Type B pancreatic cell (in vitro differentiated cells): ENCODE data around the gene SAMD11. TPM values are rescaled to one million over a fixed set of nuclear protein-coding genes. Genes with fewer than 3 reads are reported as not detected.

ENCODE experiments used
- DNase-seq: peaks from one replicate; pipeline ENCODE4 v3.0.0; 2021; ENCODE audit warnings: mixed read lengths; ENCODE audit not compliant: unreplicated experiment; ENCODE audit errors: extremely low spot score
- H3K27ac Mint-ChIP-seq: 2 replicates; pipeline ENCODE4 v1.8.0; 2021; ENCODE audit warnings: mild to moderate bottlenecking, mixed read lengths
- H3K27me3 Mint-ChIP-seq: 2 replicates; pipeline ENCODE4 v1.8.0; 2021; ENCODE audit warnings: mixed read lengths
- H3K36me3 Mint-ChIP-seq: 2 replicates; pipeline ENCODE4 v1.8.0; 2021; ENCODE audit warnings: mixed read lengths
- H3K4me1 Mint-ChIP-seq: one replicate; pipeline ENCODE4 v1.8.0; 2021; ENCODE audit warnings: mixed read lengths; ENCODE audit not compliant: unreplicated experiment
- H3K4me3 Mint-ChIP-seq: 2 replicates; pipeline ENCODE4 v1.8.0; 2021; ENCODE audit warnings: mild to moderate bottlenecking, mixed read lengths
- H3K9me3 Mint-ChIP-seq: 2 replicates; pipeline ENCODE4 v1.8.0; 2021; ENCODE audit warnings: mixed read lengths
- CTCF ChIP-seq: fragments of 200-600 bp; sonication (generic); conservative IDR thresholded peaks from 2 replicates; pipeline ENCODE4 v1.5.0; 2021; ENCODE audit warnings: antibody characterized with exemption, mild to moderate bottlenecking
- total RNA-seq: library from RNA; stranded (reverse); gene quantifications from 2 replicates; pipeline ENCODE4 v1.2.1, GENCODE V29; 2021; ENCODE audit warnings: low replicate concordance

SAMD11 gene
- total RNA-seq, 1 donor from 2014 or later: 50.5 TPM

- H3K9me3 Mint-ChIP-seq: no peaks in the 10 kb centered on the region
- H3K27ac Mint-ChIP-seq: no peak overlapping the region
- no peak for DNase-seq
- H3K4me1 Mint-ChIP-seq: no peaks in the 10 kb centered on the region
- TF ChIP-seq CTCF: no peak
- H3K4me3 Mint-ChIP-seq: no peak overlapping the region
- H3K36me3 Mint-ChIP-seq: no peaks in the 10 kb centered on the region
- H3K27me3 Mint-ChIP-seq: peaks cover 26% of the 10 kb centered on the region
These were observed 46.7 kb downstream of the SAMD11 start for GRCh38 chr1:970242-970972.

DNA sequence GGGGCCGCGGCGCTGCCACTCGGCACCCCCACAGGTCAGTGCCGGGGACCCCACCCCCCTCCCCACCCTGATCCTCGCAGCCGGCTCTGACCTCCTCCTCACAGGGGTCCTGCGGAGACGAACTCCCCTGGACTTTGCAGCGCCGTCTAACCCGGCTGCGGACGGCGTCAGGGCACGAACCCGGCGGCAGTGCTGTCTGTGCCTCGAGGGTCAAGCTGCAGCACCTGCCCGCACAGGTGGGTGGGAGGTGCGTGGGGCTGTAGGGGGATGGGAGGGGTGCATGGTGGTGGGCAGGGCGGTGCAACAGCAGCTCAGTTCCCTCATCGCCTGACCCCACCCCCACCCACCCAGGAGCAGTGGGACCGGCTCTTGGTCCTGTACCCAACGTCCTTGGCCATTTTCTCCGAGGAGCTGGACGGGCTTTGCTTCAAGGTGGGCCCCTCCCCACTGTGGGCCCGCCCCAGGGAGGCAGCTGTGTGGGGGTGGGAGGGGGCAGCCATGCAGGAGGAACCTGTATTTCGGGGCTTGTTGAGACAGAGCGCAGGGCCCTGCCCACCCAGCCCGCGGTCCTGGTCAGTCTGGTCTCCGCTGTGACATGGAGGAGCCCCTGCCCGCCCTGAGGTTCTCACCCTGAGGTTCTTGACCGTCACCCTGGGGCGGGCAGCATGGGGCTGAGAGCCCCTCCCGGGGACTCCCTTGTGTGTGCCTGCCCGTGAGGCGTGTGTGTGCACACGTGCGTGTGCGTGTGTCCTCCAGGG lies 47.4 kb downstream of the SAMD11 start:
- peaks cover 31% of the 10 kb centered on the region for H3K27me3 Mint-ChIP-seq
- no peak for DNase-seq
- H3K4me1 Mint-ChIP-seq: peaks cover 4% of the 10 kb centered on the region
- TF ChIP-seq CTCF: no peak
- H3K27ac Mint-ChIP-seq: no peak overlapping the region
- H3K36me3 Mint-ChIP-seq: no peaks in the 10 kb centered on the region
- H3K4me3 Mint-ChIP-seq: no peak overlapping the region
- H3K9me3 Mint-ChIP-seq: no peaks in the 10 kb centered on the region

DNA sequence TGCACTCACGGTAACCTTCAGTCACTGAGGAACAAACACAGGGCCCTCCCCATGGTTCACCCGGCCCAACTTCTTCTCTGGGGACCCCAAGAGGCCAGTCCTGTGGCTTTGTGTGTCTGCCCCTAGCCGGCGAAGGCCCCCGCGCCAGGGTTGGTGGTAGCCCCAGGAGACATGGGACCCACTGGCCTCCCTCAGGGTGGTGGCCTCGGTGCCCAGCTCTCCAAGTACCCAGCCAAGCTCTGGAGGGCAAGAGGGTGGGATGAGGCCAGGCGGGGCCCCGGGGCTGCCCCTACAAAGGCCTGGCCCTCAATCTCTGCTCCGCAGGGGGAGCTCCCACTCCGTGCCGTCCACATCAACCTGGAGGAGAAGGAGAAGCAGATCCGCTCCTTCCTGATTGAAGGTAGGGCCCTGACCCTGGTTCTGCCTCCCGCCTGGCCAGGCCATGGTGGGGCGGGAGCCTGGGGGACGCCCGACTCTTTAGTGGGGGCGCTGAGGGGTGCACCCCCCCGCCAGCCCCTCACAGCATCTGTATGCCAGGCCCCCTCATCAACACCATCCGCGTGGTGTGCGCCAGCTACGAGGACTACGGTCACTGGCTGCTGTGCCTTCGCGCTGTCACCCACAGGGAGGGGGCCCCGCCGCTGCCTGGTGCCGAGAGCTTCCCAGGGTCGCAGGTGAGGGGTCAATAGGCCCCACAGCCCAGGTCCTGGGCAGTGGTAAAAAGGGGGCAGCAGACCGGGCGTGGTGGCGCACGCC lies 48.2 kb downstream of the SAMD11 start:
- no peak overlapping the region for H3K4me3 Mint-ChIP-seq
- H3K36me3 Mint-ChIP-seq: no peaks in the 10 kb centered on the region
- TF ChIP-seq CTCF: no peak
- DNase-seq: no peak
- peaks cover 4% of the 10 kb centered on the region for H3K4me1 Mint-ChIP-seq
- H3K9me3 Mint-ChIP-seq: no peaks in the 10 kb centered on the region
- no peak overlapping the region for H3K27ac Mint-ChIP-seq
- H3K27me3 Mint-ChIP-seq: peaks cover 31% of the 10 kb centered on the region

GRCh38 chr1:972726-973458 lies 49.2 kb downstream of the SAMD11 start:
- H3K27ac Mint-ChIP-seq: no peak overlapping the region
- H3K27me3 Mint-ChIP-seq: peaks cover 24% of the 10 kb centered on the region
- DNase-seq: no peak
- TF ChIP-seq CTCF: no peak
- no peak overlapping the region for H3K4me3 Mint-ChIP-seq
- peaks cover 4% of the 10 kb centered on the region for H3K4me1 Mint-ChIP-seq
- H3K36me3 Mint-ChIP-seq: no peaks in the 10 kb centered on the region
- H3K9me3 Mint-ChIP-seq: no peaks in the 10 kb centered on the region
